Left ventricle myocardium inferior (tissue), 1 donor: Measurements from ENCODE around the gene MED15. TPM values are rescaled to one million over a fixed set of nuclear protein-coding genes. Genes with fewer than 3 reads are reported as not detected.

Experiments used
- DNase-seq: peaks from one replicate; pipeline ENCODE4 v3.0.0-alpha.2; 2020
- H3K27ac ChIP-seq: fragments of 200-600 bp; replicated peaks from 2 replicates; pipeline ENCODE4 v1.8.0; 2021
- H3K27me3 ChIP-seq: fragments of 200-600 bp; 2 replicates; pipeline ENCODE4 v1.8.0; 2021; ENCODE audit warnings: low read depth
- H3K36me3 ChIP-seq: fragments of 200-600 bp; 2 replicates; pipeline ENCODE4 v1.8.0; 2021
- H3K4me1 ChIP-seq: fragments of 200-600 bp; 2 replicates; pipeline ENCODE4 v1.8.0; 2021
- H3K4me3 ChIP-seq: fragments of 200-600 bp; 2 replicates; pipeline ENCODE4 v1.8.0; 2021; ENCODE audit warnings: mild to moderate bottlenecking, moderate library complexity
- H3K9me3 ChIP-seq: fragments of 200-600 bp; replicated peaks from 2 replicates; pipeline ENCODE4 v1.8.0; 2021
- intact Hi-C: fragments of 100-400 bp; cut with micrococcal nuclease; formaldehyde crosslinking; loops from one replicate; pipeline ENCODE4 v1.11.0; 2022
- total RNA-seq: library from RNA; stranded (reverse); fragmentation: NEBNext Ultra II Directional; extraction: Animal tissue kit (Norgen Biotek cat#: 25700); gene quantifications from one replicate; pipeline ENCODE4 v1.2.1, GENCODE V29; 2021
- TF ChIP-seq, protein P1 (sequence below): fragments of 200-600 bp; IDR thresholded peaks from 2 replicates; pipeline ENCODE4 v1.8.0; 2021; ENCODE audit warnings: antibody characterized with exemption, mild to moderate bottlenecking, borderline replicate concordance
- donor health status: DM: no; HTN: yes; CAD: no; lungs with severe emphysema.

The MED15 gene
- total RNA-seq, 1 donor from 2014 or later, result 40.3 TPM

DNA sequence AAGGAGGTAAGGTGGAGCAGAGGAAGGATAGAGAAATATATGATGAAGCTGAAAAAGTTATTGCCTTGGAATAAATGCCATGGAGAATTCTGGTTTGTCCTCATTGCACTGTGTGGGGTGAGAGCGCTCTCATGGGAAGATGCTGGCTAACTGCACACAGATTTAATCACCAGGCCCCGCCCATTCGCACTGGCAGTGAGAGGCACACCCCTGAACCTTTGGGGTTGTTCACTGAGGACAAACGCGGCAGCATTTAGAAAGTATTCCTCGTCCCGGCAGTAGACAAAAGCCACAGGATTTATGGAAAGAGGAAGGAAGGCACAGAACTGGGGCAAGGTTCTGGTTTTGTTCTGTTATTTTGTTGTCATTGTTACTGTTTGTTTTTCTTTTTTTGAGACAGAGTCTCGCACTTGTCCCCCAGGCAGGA, 70.2 kb downstream of the MED15 start:
- Histone ChIP-seq H3K27me3 (no peaks in the 10 kb centered on the region), H3K27ac (no peak overlapping the region), H3K36me3 (peaks cover 73% of the 10 kb centered on the region), H3K4me1 (peaks cover 33% of the 10 kb centered on the region), H3K9me3 (no peaks in the 10 kb centered on the region), H3K4me3 (no peak overlapping the region)
- peak; percentile 19 for DNase-seq
- TF ChIP-seq, protein P1, sequence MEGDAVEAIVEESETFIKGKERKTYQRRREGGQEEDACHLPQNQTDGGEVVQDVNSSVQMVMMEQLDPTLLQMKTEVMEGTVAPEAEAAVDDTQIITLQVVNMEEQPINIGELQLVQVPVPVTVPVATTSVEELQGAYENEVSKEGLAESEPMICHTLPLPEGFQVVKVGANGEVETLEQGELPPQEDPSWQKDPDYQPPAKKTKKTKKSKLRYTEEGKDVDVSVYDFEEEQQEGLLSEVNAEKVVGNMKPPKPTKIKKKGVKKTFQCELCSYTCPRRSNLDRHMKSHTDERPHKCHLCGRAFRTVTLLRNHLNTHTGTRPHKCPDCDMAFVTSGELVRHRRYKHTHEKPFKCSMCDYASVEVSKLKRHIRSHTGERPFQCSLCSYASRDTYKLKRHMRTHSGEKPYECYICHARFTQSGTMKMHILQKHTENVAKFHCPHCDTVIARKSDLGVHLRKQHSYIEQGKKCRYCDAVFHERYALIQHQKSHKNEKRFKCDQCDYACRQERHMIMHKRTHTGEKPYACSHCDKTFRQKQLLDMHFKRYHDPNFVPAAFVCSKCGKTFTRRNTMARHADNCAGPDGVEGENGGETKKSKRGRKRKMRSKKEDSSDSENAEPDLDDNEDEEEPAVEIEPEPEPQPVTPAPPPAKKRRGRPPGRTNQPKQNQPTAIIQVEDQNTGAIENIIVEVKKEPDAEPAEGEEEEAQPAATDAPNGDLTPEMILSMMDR, result no peak
- intact Hi-C loops, result no loop called here

DNA sequence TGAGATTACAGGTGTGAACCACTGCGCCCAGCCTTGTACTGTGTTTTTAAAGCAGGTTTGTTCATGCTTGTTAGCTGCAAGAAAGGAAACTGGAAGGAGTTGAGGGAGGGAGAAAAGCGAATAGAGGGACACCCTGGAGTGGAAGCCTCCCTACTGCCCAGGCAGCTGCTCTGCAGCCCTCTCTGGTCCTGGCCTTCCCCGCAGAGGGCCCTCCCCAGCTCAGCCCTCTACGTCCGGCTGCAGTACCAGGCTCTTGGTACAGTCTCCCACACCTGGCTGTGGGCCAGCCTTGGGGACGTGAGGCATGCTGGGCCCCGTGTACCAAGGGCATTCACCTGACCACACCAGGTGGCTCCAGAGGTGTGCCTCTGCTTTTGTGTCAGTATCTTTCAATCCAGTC, 70.8 kb downstream of the MED15 start:
- intact Hi-C loops, result no loop called here
- Histone ChIP-seq H3K9me3 (no peaks in the 10 kb centered on the region), H3K4me3 (no peak overlapping the region), H3K27me3 (no peaks in the 10 kb centered on the region), H3K36me3 (peaks cover 73% of the 10 kb centered on the region), H3K4me1 (peaks cover 36% of the 10 kb centered on the region), H3K27ac (no peak overlapping the region)
- TF ChIP-seq, protein P1, result no peak
- DNase-seq, result peak; percentile 27

GRCh38 chr22:20578707-20579106, 71.3 kb downstream of the MED15 start:
- peaks cover 73% of the 10 kb centered on the region for H3K36me3 ChIP-seq
- H3K27me3 ChIP-seq, result no peaks in the 10 kb centered on the region
- TF ChIP-seq, protein P1, result no peak
- peaks cover 40% of the 10 kb centered on the region for H3K4me1 ChIP-seq
- H3K9me3 ChIP-seq, result no peaks in the 10 kb centered on the region
- intact Hi-C loops, result no loop called here
- H3K27ac ChIP-seq, result no peak overlapping the region
- no peak overlapping the region for H3K4me3 ChIP-seq
- DNase-seq, result no peak

DNA sequence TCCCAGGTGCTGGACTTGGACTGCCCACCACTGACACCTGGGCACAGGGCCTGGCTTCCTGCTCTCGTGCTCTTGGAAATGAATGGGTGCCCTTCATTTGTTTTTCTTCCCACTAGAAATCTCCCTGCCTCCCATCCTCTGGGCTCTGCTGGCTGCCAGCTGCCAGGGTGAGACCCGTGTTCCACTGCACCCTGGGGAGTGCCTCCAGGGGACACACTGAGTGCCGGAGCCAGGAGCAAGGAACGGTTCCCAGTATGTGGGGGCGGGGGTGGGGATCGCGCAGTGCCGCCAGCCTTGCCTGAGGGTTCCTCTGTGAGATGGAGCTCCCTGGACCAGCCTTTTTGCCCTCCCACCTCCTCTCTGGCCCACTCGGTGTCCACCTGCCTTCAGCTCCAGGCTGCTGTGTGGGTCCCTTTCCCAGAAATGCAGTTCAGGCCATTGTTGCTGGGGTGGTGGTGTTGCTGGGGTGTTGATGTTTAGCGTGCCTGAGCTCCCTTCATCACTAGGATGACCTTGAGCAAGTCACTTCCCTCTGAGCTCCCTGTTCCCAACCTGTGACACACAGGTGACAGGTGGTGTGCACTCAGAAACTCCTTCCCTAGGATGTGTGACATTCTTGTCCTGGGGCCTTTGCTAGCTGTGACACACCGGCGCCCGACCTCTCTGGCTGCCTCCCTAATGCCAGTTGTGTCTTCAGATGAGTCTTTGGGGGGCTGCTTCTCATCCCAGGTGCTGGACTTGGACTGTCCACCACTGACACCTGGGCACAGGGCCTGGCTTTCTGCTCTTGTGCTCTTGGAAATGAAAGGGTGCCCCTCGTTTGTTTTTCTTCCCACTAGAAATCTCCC, 72.1 kb downstream of the MED15 start:
- TF ChIP-seq, protein P1, result no peak
- Histone ChIP-seq H3K27me3 (no peaks in the 10 kb centered on the region), H3K9me3 (no peaks in the 10 kb centered on the region), H3K36me3 (peaks cover 73% of the 10 kb centered on the region), H3K4me1 (peaks cover 40% of the 10 kb centered on the region), H3K4me3 (no peak overlapping the region), H3K27ac (no peak overlapping the region)
- peak; percentile 11 for DNase-seq
- intact Hi-C loops, result no loop called here

- TF ChIP-seq, protein P1, result no peak
- H3K36me3 ChIP-seq, result peaks cover 73% of the 10 kb centered on the region
- H3K27me3 ChIP-seq, result no peaks in the 10 kb centered on the region
- no peaks in the 10 kb centered on the region for H3K9me3 ChIP-seq
- H3K4me3 ChIP-seq, result no peak overlapping the region
- DNase-seq, result no peak
- intact Hi-C loops, result no loop called here
- peaks cover 40% of the 10 kb centered on the region for H3K4me1 ChIP-seq
- H3K27ac ChIP-seq, result no peak overlapping the region
Observed at GRCh38 chr22:20580179-20580578, 72.8 kb downstream of the MED15 start.
